ENCODE measurements around the gene C2orf92.

The C2orf92 gene

GRCh38 chr2:97749581-97749980 lies 80.1 kb downstream of the C2orf92 start:
- no peak for DNase-seq

DNA sequence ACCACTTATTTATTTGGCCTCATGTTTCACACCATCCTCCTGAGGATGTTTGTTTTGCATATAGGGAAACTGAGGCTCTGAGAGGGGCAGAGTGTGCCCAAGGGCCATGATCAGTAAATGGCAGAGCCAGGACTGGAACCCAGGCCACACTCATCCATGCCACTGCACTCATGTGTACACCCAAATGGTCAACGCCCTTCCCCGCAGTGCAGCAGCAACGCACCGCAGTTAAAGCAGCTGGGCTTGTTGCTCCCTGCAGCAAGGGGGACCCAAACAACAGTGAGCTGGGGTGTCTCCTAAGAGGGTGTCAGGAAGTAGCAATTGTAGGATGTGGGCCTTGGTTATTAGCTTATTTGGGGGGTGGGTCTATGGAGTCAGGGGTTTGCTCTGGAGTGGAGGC lies 80.5 kb downstream of the C2orf92 start:
- no peak for DNase-seq

DNA sequence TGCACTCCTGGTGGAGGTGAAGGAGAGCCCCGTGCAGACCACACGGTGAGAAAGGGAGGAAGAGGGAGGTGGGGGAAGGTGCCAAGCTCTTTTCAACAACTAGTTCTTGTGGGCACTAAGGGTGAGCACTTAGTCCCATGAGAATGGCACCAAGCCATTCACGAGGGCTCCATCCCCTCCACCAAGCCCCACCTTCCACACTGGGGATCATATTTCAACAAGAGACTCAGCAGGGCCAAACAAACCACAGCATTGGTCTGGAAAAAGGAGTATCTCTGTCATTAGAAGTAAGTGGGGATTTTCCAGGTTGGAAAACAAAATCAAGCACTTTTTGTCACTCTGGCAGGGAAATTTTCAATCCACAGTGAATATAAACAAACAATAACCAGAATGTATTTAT lies 82.2 kb downstream of the C2orf92 start:
- DNase-seq: no peak

All from activated effector memory CD4-positive, alpha-beta T cell treated with anti-CD3 and anti-CD28 coated beads, Interleukin-2, amount 50 U/mL, for 16 hours (primary cell).